K562 (cell line): ENCODE results near the gene MGRN1. TPM values are rescaled to one million over a fixed set of nuclear protein-coding genes. Genes with fewer than 3 reads are reported as not detected.
A peak's percentile ranks its signal among the peaks of the same experiment; 100 is the strongest.

Source experiments
- ATAC-seq: fragments of 200-7000 bp; cut with Tn5 transposase; 3 replicates; pipeline ENCODE4 v1.9.1; 2020; ENCODE audit warnings: moderate library complexity
- BruUV-seq: library from RNA; stranded (reverse); fragments of 400-500 nt; replicated peaks from 2 replicates; lab custom pipeline; 2021; lab: Mats Ljungman, UMichigan
- CTCF ChIA-PET: fragments of 300-600 bp; formaldehyde crosslinking; extraction: SDS; loops from one replicate; lab custom pipeline; 2021; ENCODE audit warnings: low intra/inter-chr PET ratio; lab: Yijun Ruan, JAX
- POLR2A ChIA-PET: fragments of 300-600, 350-650 bp; sonication (Branson Sonifier 250); formaldehyde crosslinking; extraction: SDS; loops from one replicate; lab custom pipeline; 2021; ENCODE audit warnings: antibody characterized with exemption, inconsistent platforms; lab: Yijun Ruan, JAX
- DNase-seq, 4 experiments: peaks; one replicate each; pipeline versions ENCODE4 v3.0.0 to v3.0.0-alpha.2; 2011 to 2018; ENCODE audit warnings: low spot score in 3 of 4, mixed read lengths in 3 of 4; ENCODE audit errors: extremely low read depth in 1 of 4
- FAIRE-seq: peaks from 2 replicates; lab custom pipeline; 2011; peaks lifted over from hg19 to GRCh38; lab: Jason Lieb, UNC
- H2AFZ ChIP-seq: 2 replicates; pipeline ENCODE4 v1.6.0; 2011; ENCODE audit warnings: low read depth, low read length, control low read depth, inconsistent platforms
- H3K27ac ChIP-seq: fragments of 200-600 bp; 3 replicates; pipeline ENCODE4 v1.8.0; 2011; ENCODE audit warnings: low read depth, mild to moderate bottlenecking, control low read depth, inconsistent platforms, low read length, moderate library complexity, mixed read lengths; ENCODE audit errors: extremely low read depth
- H3K27me3 ChIP-seq, 2 experiments: fragments of 300-600 bp in 1 of 2; 2 replicates in 1 of 2; 3 replicates in 1 of 2; pipeline versions ENCODE4 v1.6.0 to v1.8.0; 2011; ENCODE audit warnings: inconsistent platforms in 2 of 2, low read length in 2 of 2, mild to moderate bottlenecking in 1 of 2, mixed read lengths in 1 of 2, moderate library complexity in 1 of 2; ENCODE audit not compliant: control insufficient read depth in 2 of 2, insufficient read depth in 2 of 2
- H3K36me3 ChIP-seq: fragments of 300-600 bp; 3 replicates; pipeline ENCODE4 v1.8.0; 2011; ENCODE audit warnings: mild to moderate bottlenecking, low read length, inconsistent platforms; ENCODE audit not compliant: control insufficient read depth, insufficient read depth
- H3K4me1 ChIP-seq, 2 experiments: fragments of 200-600 bp in 1 of 2; replicated peaks in 1 of 2; 2 replicates in 1 of 2; 3 replicates in 1 of 2; pipeline versions ENCODE4 v1.5.1 to v1.8.0; 2011; ENCODE audit warnings: inconsistent platforms in 2 of 2, low read length in 2 of 2, mild to moderate bottlenecking in 1 of 2, mixed read lengths in 1 of 2, moderate library complexity in 1 of 2; ENCODE audit not compliant: control insufficient read depth in 2 of 2, insufficient read depth in 2 of 2
- H3K4me2 ChIP-seq: 2 replicates; pipeline ENCODE4 v1.6.1; 2011; ENCODE audit warnings: low read length, control low read depth, inconsistent platforms, mixed read lengths; ENCODE audit not compliant: insufficient read depth
- H3K4me3 ChIP-seq: fragments of 200-600 bp; sonication (generic), shearing (Covaris generic); 2 replicates; pipeline ENCODE4 v1.5.1; 2016; ENCODE audit warnings: control low read depth, inconsistent platforms
- H3K79me2 ChIP-seq: fragments of 200-600 bp; 3 replicates; pipeline ENCODE4 v1.8.0; 2011; ENCODE audit warnings: low read length, inconsistent platforms; ENCODE audit not compliant: control insufficient read depth, insufficient read depth
- H3K9ac ChIP-seq, 2 experiments: 2 replicates each; pipeline versions ENCODE4 v1.6.0 to v1.6.1; 2011; ENCODE audit warnings: low read depth in 2 of 2, low read length in 2 of 2, control low read depth in 1 of 2, inconsistent platforms in 1 of 2, mild to moderate bottlenecking in 1 of 2, mixed read lengths in 1 of 2; ENCODE audit not compliant: insufficient read depth in 1 of 2
- H3K9me1 ChIP-seq: one replicate; pipeline ENCODE4 v1.6.0; 2011; ENCODE audit warnings: inconsistent platforms, mild to moderate bottlenecking, low read length, moderate library complexity; ENCODE audit not compliant: control insufficient read depth, insufficient read depth
- H3K9me3 ChIP-seq: replicated peaks from 2 replicates; pipeline ENCODE4 v1.5.1; 2011; ENCODE audit warnings: low read depth, low read length, inconsistent platforms; ENCODE audit not compliant: control insufficient read depth, insufficient read depth
- H4K20me1 ChIP-seq: replicated peaks from 2 replicates; pipeline ENCODE4 v1.6.1; 2011; ENCODE audit warnings: low read length, inconsistent platforms, mixed read lengths; ENCODE audit not compliant: control insufficient read depth, insufficient read depth
- CHD7 ChIP-seq: fragments of 200-600 bp; sonication (generic); IDR thresholded peaks from one replicate; pipeline ENCODE4 v1.6.1; 2012; ENCODE audit warnings: mild to moderate bottlenecking, low read depth, low read length, inconsistent platforms
- E2F6 ChIP-seq, 2 experiments: IDR thresholded peaks; 2 replicates each; pipeline ENCODE4 v1.6.1; 2011; ENCODE audit warnings: borderline replicate concordance in 1 of 2, control low read depth in 1 of 2, low read depth in 1 of 2, low read length in 1 of 2, mild to moderate bottlenecking in 1 of 2, mixed read lengths in 1 of 2, moderate library complexity in 1 of 2; ENCODE audit not compliant: insufficient read depth in 1 of 2, insufficient read length in 1 of 2, poor library complexity in 1 of 2, severe bottlenecking in 1 of 2; ENCODE audit errors: extremely low read depth in 1 of 2
- GATAD2A ChIP-seq: fragments of 450-650 bp; IDR thresholded peaks from 2 replicates; pipeline ENCODE4 v1.6.1; 2017
- HDAC1 ChIP-seq, 2 experiments: fragments of 450-650 bp; IDR thresholded peaks; 2 replicates each; pipeline ENCODE4 v1.6.1; 2016 to 2017; ENCODE audit warnings: inconsistent platforms in 1 of 2, mild to moderate bottlenecking in 1 of 2, moderate library complexity in 1 of 2
- NCOA2 ChIP-seq, 2 experiments: fragments of 450-650 bp; IDR thresholded peaks; 2 replicates each; pipeline ENCODE4 v1.6.1; 2018; ENCODE audit warnings: mild to moderate bottlenecking in 2 of 2, moderate library complexity in 1 of 2; ENCODE audit not compliant: partially characterized antibody in 2 of 2
- NFE2 ChIP-seq: IDR thresholded peaks from 2 replicates; pipeline ENCODE4 v1.6.1; 2014; ENCODE audit warnings: antibody characterized with exemption, low read depth
- POLR2AphosphoS2 ChIP-seq: IDR thresholded peaks from 2 replicates; pipeline ENCODE4 v1.6.1; 2012; ENCODE audit warnings: low read length, improper control_type of control experiment
- ZNF589 ChIP-seq: fragments of 200-800 bp; sonication (Bioruptor generic); IDR thresholded peaks from 2 replicates; pipeline ENCODE4 v1.6.1; 2016; ENCODE audit warnings: low read depth, missing genetic modification characterization, missing compliant biosample characterization
- ZNF77 ChIP-seq: fragments of 250-450 bp; sonication (Bioruptor Pico); IDR thresholded peaks from 2 replicates; pipeline ENCODE4 v1.5.0; 2020
- WGBS: fragments of 100-300 bp; shearing (Covaris generic); methylation state at CpG from one replicate; pipeline ENCODE4 v1.1.6; 2016; ENCODE audit warnings: low coverage, mixed read lengths; ENCODE audit not compliant: insufficient coverage; ENCODE audit errors: missing lambda C conversion rate; 5-methylcytosine and 5-hydroxymethylcytosine counted together
- in situ Hi-C: fragments of 300-500 bp; cut with MboI; formaldehyde crosslinking; loops from 4 replicates; pipeline ENCODE4 v1.15.0; 2018; ENCODE audit warnings: inconsistent platforms, mixed read lengths
- intact Hi-C: fragments of 100-400 bp; cut with micrococcal nuclease; formaldehyde crosslinking; loops from 2 replicates; pipeline ENCODE4 v1.14.2; 2022
- polyA plus RNA-seq, 8 experiments: library from polyadenylated mRNA; depleted of rRNA in 4 of 8; stranded (reverse) in 5 of 8; unstranded in 3 of 8; fragments of >200 nt; fragmentation: Nextera tagmentation in 2 of 8; fragmentation: Illumina TruSeq in 1 of 8; extraction: Ambion mirVana in 2 of 8; extraction: Trizol in 1 of 8; gene quantifications; 2 replicates each; pipeline versions ENCODE4 v1.2.1 to v1.2.3, GENCODE V29; 2011 to 2014; ENCODE audit warnings: inconsistent platforms in 1 of 8, missing spikeins in 1 of 8
- total RNA-seq, 7 experiments: library from RNA; depleted of rRNA in 6 of 7; stranded (reverse); fragments of >200 nt in 6 of 7; fragmentation: Illumina TruSeq in 2 of 7; extraction: Trizol in 2 of 7; gene quantifications; 2 replicates each; pipeline versions ENCODE4 v1.2.1 to v1.2.3, GENCODE V29; 2011 to 2021; ENCODE audit warnings: low replicate concordance in 1 of 7

The MGRN1 gene
- total and polyA plus RNA-seq, 9 of the 15 experiments (the other 6 are each of a cell fraction or from before 2014, with no cell fraction given) = 0.15 to 37.9 (median 6.0) TPM

- H3K9ac ChIP-seq = peak overlapping the region in 1 of 2 experiments; percentile 26; a peak in 1 of 4 replicates
- ChIA-PET POLR2A (interaction anchor here (0.6 kb wide), 1 partner anchor 24 kb away, joined by 3 read pairs; no protein-coding TSS in a partner anchor), CTCF (no interaction called here)
- no peaks in the 10 kb centered on the region for H3K36me3 ChIP-seq
- no peaks in the 10 kb centered on the region for H3K79me2 ChIP-seq
- peaks cover 10% of the 10 kb centered on the region for H4K20me1 ChIP-seq
- H3K9me1 ChIP-seq = no peaks in the 10 kb centered on the region
- no peak overlapping the region for H3K4me3 ChIP-seq
- peaks cover 3 to 20% of the 10 kb centered on the region in 2 experiments; a peak in 3 of 5 replicates for H3K4me1 ChIP-seq
- no peaks in the 10 kb centered on the region for H3K9me3 ChIP-seq
- no peak overlapping the region for H3K27ac ChIP-seq
- DNase-seq (no peak), ATAC-seq (no peak), FAIRE-seq (no peak)
- intact Hi-C loops = no loop called here
- no peak overlapping the region for H2AFZ ChIP-seq
- H3K27me3 ChIP-seq = peaks cover 52 to 68% of the 10 kb centered on the region in 2 experiments
- no peak for TF ChIP-seq HDAC1 (IDR thresholded peaks at IDR 0.05)
- TF ChIP-seq ZNF589 = no peak
- TF ChIP-seq CHD7 = no peak
- no peak for TF ChIP-seq ZNF77 (CRISPR knock-in tag)
- no peak for TF ChIP-seq E2F6 (IDR thresholded peaks at IDR 0.05; ENCODE audit: borderline replicate concordance in 1 of 2, extremely low read depth in 1 of 2, insufficient read depth in 1 of 2, insufficient read length in 1 of 2, low read depth in 1 of 2, low read length in 1 of 2, poor library complexity in 1 of 2, severe bottlenecking in 1 of 2)
- TF ChIP-seq NFE2 = no peak
- no peak for TF ChIP-seq NCOA2 (IDR thresholded peaks at IDR 0.05; ENCODE audit: partially characterized antibody in 2 of 2)
- no peak for TF ChIP-seq POLR2AphosphoS2
- TF ChIP-seq GATAD2A = no peak
- no TSS peak for BruUV-seq
- WGBS = 13% methylated on average over 1 of the region's 6 CpGs
- in situ Hi-C loops = no loop called here
- H3K4me2 ChIP-seq = no peak overlapping the region
These were observed 22.8 kb upstream of the MGRN1 start for GRCh38 chr16:4601864-4602186.
